ENCODE measurements around the gene MBNL1.

GRCh38 chr3:152292366-152292765 is 23.6 kb downstream of the MBNL1 start:
- TF ChIP-seq CTCF (IDR thresholded peaks at IDR 0.05) (no peak), EZH2 (IDR thresholded peaks at IDR 0.05) (no peak)

All from neural progenitor cell (in vitro differentiated cells).